MM.1S (cell line): ENCODE data around the gene ROS1.

Source experiments
- EZH2 ChIP-seq: fragments of 300-600 bp; sonication (generic); optimal IDR thresholded peaks from 2 replicates; pipeline ENCODE3; 2017; ENCODE audit warnings: low read depth, mild to moderate bottlenecking, antibody characterized with exemption, low read length, mixed read lengths
- TF ChIP-seq, protein P1 (sequence below): fragments of 300-600 bp; sonication (generic); IDR thresholded peaks from 2 replicates; pipeline ENCODE4 v1.5.1; 2016; ENCODE audit warnings: antibody characterized with exemption, low read length, mixed read lengths

DNA sequence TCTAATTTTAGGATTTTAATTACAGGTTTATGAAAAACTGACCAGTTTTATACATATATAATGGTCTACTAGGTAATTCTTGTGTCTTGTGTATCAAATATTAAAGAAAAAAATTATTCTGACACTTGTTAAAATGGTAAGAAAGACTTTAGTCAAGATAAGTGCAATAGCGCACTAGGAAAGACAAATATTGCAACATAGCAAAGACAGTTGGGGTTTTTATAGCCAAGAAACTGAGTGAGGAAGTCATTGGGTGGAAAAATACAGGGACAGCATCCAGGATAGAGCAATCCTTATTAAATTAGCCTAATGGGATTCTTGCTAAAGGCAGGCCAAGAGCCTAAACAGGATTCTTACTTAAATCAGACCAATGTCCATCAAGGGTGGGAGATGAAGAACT is 71.1 kb downstream of the ROS1 start:
- TF ChIP-seq, protein P1, sequence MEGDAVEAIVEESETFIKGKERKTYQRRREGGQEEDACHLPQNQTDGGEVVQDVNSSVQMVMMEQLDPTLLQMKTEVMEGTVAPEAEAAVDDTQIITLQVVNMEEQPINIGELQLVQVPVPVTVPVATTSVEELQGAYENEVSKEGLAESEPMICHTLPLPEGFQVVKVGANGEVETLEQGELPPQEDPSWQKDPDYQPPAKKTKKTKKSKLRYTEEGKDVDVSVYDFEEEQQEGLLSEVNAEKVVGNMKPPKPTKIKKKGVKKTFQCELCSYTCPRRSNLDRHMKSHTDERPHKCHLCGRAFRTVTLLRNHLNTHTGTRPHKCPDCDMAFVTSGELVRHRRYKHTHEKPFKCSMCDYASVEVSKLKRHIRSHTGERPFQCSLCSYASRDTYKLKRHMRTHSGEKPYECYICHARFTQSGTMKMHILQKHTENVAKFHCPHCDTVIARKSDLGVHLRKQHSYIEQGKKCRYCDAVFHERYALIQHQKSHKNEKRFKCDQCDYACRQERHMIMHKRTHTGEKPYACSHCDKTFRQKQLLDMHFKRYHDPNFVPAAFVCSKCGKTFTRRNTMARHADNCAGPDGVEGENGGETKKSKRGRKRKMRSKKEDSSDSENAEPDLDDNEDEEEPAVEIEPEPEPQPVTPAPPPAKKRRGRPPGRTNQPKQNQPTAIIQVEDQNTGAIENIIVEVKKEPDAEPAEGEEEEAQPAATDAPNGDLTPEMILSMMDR: no peak
- no peak for TF ChIP-seq EZH2
